Pancreas (tissue), 10 donors: Measurements from ENCODE around the gene GAB1. TPM values are rescaled to one million over a fixed set of nuclear protein-coding genes. Genes with fewer than 3 reads are reported as not detected.

Experiments
- ATAC-seq, 4 donors: fragments of 200-7000 bp; cut with Tn5 transposase; one replicate each; pipeline versions ENCODE4 v1.8.0 to v1.9.1; 2020; ENCODE audit warnings: mild to moderate bottlenecking in 4 of 4, moderate library complexity in 4 of 4
- DNase-seq, 6 donors: peaks; one replicate each; pipeline ENCODE4 v3.0.0-alpha.2; 2020
- FAIRE-seq: peaks from 2 replicates; lab custom pipeline; 2012; peaks lifted over from hg19 to GRCh38; lab: Jason Lieb, UNC
- H3K27ac ChIP-seq, 4 donors: fragments of 200-600 bp; sonication (generic); 1 replicate in 3 of 4; 2 replicates in 1 of 4; pipeline versions ENCODE4 v1.5.0 to v1.8.0; 2020
- H3K27me3 ChIP-seq, 4 donors: fragments of 200-600 bp; one replicate each; pipeline ENCODE4 v1.8.0; 2021
- H3K36me3 ChIP-seq, 3 donors: fragments of 200-600 bp; sonication (generic) in 1 of 3; one replicate each; pipeline versions ENCODE4 v1.5.0 to v1.8.0; 2020 to 2021
- H3K4me1 ChIP-seq, 3 donors: fragments of 200-600 bp; one replicate each; pipeline ENCODE4 v1.8.0; 2021
- H3K4me3 ChIP-seq, 4 donors: fragments of 200-600 bp; sonication (generic) in 2 of 4; one replicate each; pipeline versions ENCODE4 v1.5.0 to v1.8.0; 2020 to 2021
- H3K9me3 ChIP-seq, 4 donors: fragments of 200-600 bp; one replicate each; pipeline ENCODE4 v1.8.0; 2021
- WGBS, 2 donors: extraction: QIAGEN DNeasy Blood & Tissue Kit; methylation state at CpG; one replicate each; pipeline ENCODE4 v1.1.7; 2013; 5-methylcytosine and 5-hydroxymethylcytosine counted together
- intact Hi-C, 3 donors: fragments of 100-400 bp; cut with DNase I; formaldehyde crosslinking; loops; one replicate each; pipeline versions ENCODE4 v1.11.1 to v1.14.2; 2022
- polyA plus RNA-seq, 2 donors: library from polyadenylated mRNA; stranded (reverse); fragments of 200-250 nt; gene quantifications; one replicate each; pipeline ENCODE4 v1.2.3, GENCODE V29; 2013
- total RNA-seq, 6 donors: library from RNA; stranded (reverse); fragmentation: NEBNext Ultra II Directional in 4 of 6; extraction: Animal tissue kit (Norgen Biotek cat#: 25700) in 4 of 6; gene quantifications; one replicate each; pipeline versions ENCODE4 v1.2.1 to v1.2.4, GENCODE V29; 2021 to 2023
- TF ChIP-seq, protein P1 (sequence below), 4 donors: fragments of 200-600 bp; sonication (generic) in 3 of 4; IDR thresholded peaks; one replicate each; pipeline versions ENCODE4 v1.5.0 to v1.8.0; 2021; ENCODE audit warnings: antibody characterized with exemption in 4 of 4
- donor health status: healthy with polysubstance abuse.
- donor health status: DM: no; HTN: no; CAD: no; lungs with moderate emphysema.
- donor health status: DM: no; HTN: no; CAD: no.
- donor health status: control.
- donor health status: control.
- donor health status: Bipolar disorder and iron deficiency.
- donor health status: DM: yes; HTN: yes; CAD: no.
- donor health status: DM: no; HTN: no; CAD: no.
- donor health status: DM: no; HTN: no; CAD: no.
- donor health status: DM: yes; HTN: yes; CAD: no.

Gene GAB1
- total and polyA plus RNA-seq, 8 donors: 3.0 to 21.2 (median 9.9) TPM

DNA sequence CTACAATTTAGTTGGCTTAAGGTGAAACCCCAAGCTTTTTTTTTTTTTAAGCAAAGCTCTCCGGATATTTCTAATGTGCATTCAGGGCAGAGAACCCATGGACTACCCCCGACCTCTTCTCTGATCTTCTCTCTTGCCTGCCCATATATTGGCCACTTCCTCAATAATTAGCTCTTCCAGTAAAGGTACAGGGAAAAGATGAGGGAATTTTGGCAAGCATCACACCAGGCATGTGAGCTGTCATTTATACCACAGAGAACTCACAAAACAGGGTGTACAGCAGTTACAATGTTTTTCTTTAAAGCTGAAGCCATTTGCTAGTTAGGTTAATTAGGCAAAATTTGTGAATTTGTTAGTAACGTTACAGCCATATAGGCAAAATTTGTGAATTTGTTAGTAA lies 73.3 kb downstream of the GAB1 start:
- FAIRE-seq: no peak
- peaks cover 0 to 9% (median 8%) of the 10 kb centered on the region in 3 donors for H3K4me1 ChIP-seq
- WGBS, 2 donors: 85 to 88% methylated on average over 3 of the region's 3 CpGs

DNA sequence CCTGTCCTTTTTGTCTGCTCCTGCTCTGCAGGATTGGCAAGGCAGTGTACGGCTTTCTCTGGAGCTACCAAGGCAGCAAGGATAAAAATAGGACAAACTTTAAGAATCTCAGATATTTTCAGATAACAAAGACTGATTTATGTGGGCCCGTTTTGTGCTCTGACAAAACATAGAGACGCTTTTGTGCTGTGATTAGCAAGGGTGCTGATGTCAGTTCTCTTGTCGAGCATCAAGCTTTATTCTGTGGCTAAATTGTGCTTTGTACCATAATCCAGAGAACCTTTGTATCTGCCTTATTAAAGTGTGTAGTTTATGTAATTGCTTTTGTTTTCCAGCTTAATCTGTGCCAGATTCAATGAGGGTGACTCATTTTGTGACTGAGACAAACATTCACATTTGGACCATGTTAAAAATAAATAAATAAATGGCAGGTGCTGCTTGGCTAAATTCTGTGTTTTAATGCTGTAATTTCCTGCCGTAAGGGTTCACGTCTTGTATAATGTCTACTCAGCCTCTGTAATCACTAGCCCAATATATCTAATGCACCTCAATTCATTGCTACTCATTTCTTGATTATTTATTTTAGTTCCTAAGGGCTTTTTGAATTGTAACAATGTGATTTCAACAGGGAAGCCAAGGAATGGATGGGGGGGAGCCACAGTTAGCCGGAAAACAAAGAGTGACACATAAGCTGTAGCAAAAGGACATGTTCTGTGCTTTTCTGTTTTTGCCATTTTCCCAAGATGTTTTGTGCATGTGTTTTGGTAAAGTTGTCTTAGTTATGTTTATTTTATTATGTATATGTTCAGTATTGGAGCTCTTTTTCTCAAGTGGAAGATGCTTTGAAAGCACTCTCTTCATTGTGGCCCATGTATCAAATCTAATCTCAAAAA lies 75.1 kb downstream of the GAB1 start:
- Histone ChIP-seq H3K36me3 (peaks cover 0 to 3% (median 0%) of the 10 kb centered on the region in 3 donors), H3K27me3 (no peaks in the 10 kb centered on the region), H3K4me1 (peaks cover 0 to 8% (median 3%) of the 10 kb centered on the region in 3 donors), H3K4me3 (no peak overlapping the region), H3K27ac (peak overlapping the region in 1 of 4 donors; percentile 38), H3K9me3 (no peaks in the 10 kb centered on the region)
- FAIRE-seq (no peak), DNase-seq (no peak), ATAC-seq (peak in 3 of 4 donors; percentile 17 to 49 (median 38))
- TF ChIP-seq, protein P1, sequence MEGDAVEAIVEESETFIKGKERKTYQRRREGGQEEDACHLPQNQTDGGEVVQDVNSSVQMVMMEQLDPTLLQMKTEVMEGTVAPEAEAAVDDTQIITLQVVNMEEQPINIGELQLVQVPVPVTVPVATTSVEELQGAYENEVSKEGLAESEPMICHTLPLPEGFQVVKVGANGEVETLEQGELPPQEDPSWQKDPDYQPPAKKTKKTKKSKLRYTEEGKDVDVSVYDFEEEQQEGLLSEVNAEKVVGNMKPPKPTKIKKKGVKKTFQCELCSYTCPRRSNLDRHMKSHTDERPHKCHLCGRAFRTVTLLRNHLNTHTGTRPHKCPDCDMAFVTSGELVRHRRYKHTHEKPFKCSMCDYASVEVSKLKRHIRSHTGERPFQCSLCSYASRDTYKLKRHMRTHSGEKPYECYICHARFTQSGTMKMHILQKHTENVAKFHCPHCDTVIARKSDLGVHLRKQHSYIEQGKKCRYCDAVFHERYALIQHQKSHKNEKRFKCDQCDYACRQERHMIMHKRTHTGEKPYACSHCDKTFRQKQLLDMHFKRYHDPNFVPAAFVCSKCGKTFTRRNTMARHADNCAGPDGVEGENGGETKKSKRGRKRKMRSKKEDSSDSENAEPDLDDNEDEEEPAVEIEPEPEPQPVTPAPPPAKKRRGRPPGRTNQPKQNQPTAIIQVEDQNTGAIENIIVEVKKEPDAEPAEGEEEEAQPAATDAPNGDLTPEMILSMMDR (IDR thresholded peaks at IDR 0.05): no peak
- 60 to 68% methylated on average over 7 of the region's 7 CpGs for WGBS, 2 donors
- intact Hi-C loops: no loop called here

More for the DNA sequence above, 73.3 kb downstream of the GAB1 start:
- DNase-seq: no peak
- no peaks in the 10 kb centered on the region for H3K36me3 ChIP-seq
- H3K27me3 ChIP-seq: no peaks in the 10 kb centered on the region
- TF ChIP-seq, protein P1 (IDR thresholded peaks at IDR 0.05): no peak
- H3K9me3 ChIP-seq: no peaks in the 10 kb centered on the region
- H3K27ac ChIP-seq: no peak overlapping the region
- H3K4me3 ChIP-seq: no peak overlapping the region
- intact Hi-C loops: no loop called here
- no peak for ATAC-seq

DNA sequence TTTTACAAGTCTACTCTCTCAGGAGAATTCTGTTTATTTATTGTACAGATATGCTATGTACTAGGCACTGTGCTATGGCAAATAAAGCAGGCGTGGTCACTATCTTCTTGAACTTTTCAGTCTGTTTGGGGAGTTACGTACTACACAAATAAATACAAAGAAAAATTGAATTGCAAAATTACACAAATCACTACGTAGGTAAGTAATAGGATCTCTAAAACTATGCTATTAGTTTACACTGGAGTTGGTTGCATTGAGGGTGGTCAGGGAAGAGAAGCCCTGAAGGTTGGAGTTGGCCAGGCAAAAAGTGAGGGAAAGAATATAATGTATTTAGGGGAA lies 75.7 kb downstream of the GAB1 start:
- Histone ChIP-seq H3K27ac (no peak overlapping the region), H3K9me3 (no peaks in the 10 kb centered on the region), H3K27me3 (no peaks in the 10 kb centered on the region), H3K36me3 (peaks cover 0 to 3% (median 0%) of the 10 kb centered on the region in 3 donors), H3K4me1 (peaks cover 0 to 8% (median 3%) of the 10 kb centered on the region in 3 donors), H3K4me3 (no peak overlapping the region)
- ATAC-seq (no peak), DNase-seq (no peak), FAIRE-seq (no peak)
- TF ChIP-seq, protein P1 (IDR thresholded peaks at IDR 0.05): no peak
- intact Hi-C loops: no loop called here
- 67 to 92% methylated on average over 3 of the region's 3 CpGs for WGBS, 2 donors

DNA sequence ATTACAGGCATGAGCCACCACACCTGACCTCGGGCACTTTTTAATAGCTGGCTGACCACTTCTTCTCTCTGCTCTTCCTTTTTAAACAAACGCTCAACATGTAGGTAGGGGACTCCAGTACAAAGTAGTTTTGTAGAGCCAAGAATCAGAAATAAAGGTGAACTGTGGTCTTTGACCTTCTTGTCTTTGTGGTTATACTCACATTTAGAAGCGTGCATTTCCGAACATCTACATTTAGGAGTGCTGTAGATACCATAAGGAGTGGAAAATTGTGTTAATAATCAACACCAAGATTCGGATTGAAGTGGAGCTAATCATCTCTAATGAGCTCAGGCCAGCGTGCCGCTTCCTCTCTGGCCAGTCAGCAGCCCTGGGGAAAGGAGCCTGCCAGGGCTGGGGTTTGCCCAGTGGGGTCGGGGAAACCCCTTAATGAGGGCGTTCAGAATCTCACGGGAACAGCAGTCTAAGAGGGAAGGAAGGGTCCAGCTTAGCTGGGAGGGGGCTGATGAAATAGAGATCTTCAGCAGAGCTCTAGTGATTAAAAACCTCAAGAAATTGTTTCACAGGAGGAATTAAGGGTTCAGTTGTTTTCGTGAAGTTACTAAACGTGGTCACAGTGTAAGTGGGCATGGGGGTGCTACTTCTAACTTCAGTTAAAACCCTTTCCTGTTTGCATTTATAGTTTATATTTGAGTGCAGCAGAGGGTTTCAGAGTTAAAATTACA lies 81.2 kb downstream of the GAB1 start:
- H3K4me1 ChIP-seq: no peaks in the 10 kb centered on the region
- no peaks in the 10 kb centered on the region for H3K9me3 ChIP-seq
- WGBS, 2 donors: 92% methylated on average over 12 of the region's 12 CpGs
- ATAC-seq (no peak), DNase-seq (no peak), FAIRE-seq (no peak)
- H3K27ac ChIP-seq: no peak overlapping the region
- intact Hi-C loops: no loop called here
- H3K36me3 ChIP-seq: peaks cover 0 to 3% (median 0%) of the 10 kb centered on the region in 3 donors
- no peaks in the 10 kb centered on the region for H3K27me3 ChIP-seq
- H3K4me3 ChIP-seq: no peak overlapping the region
- TF ChIP-seq, protein P1 (IDR thresholded peaks at IDR 0.05): no peak
